Measurements from ENCODE around the gene ACAD8.
A peak's percentile ranks its signal among the peaks of the same experiment; 100 is the strongest.

The ACAD8 gene

DNA sequence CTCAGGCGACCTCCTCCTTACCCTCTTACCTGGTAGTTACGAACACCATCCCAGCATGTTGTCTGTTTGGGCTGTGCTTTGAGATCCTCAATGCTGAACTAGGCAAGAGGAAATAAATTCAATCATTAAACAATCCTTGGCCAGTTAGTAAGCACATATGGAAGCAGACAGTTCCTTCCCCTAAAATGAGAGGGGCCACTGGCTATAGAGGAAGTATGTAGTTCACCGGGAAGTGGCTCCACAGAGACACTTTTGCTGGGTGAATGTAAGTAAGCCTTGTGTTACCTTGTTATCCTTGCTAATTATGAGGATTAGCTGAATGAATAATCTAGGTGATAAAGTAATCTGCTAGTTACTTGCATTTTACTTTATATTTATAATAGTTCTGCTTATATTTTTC is 3.1 kb upstream of the ACAD8 start:
- H3K9me2 ChIP-seq (replicated peaks; ENCODE audit: low read depth, low read length), result no peaks in the 10 kb centered on the region

DNA sequence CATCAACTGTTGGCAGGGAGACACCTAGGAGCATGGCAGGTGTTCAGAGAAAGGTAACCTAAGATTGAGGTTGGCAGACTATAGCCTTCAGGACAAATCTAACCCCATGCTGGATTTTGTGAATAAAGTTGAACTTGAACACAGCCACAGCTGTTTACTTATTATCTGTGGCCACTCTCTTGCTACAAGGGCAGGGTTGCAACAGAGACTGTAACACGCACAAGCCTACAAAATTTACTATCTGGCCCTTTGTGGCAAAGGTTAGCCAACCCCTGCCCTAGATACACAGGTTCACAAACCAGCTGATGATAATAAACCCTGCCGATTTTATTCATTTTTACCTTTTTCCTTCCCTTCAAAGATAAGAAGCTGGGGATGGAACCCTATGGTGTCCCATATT is 2.7 kb upstream of the ACAD8 start:
- Histone ChIP-seq H3K79me2 (ENCODE audit: insufficient read depth, low read length) (peaks cover 39% of the 10 kb centered on the region), H3K4me1 (ENCODE audit: insufficient read depth, low read length, poor library complexity, severe bottlenecking) (peaks cover 33% of the 10 kb centered on the region), H3K4me3 (ENCODE audit: low read length, poor library complexity, severe bottlenecking) (no peak overlapping the region), H2AFZ (ENCODE audit: low read length) (no peak overlapping the region), H3F3A (ENCODE audit: low read depth) (no peaks in the 10 kb centered on the region), H3K27me3 (ENCODE audit: insufficient read depth, low read length, poor library complexity, severe bottlenecking) (no peaks in the 10 kb centered on the region), H3K36me3 (ENCODE audit: insufficient read depth, low read length) (peaks cover 44% of the 10 kb centered on the region; the same call in 1 of the 2 replicates), H4K20me1 (ENCODE audit: insufficient read depth, low read length, poor library complexity, severe bottlenecking) (no peaks in the 10 kb centered on the region), H3K9me3 (ENCODE audit: insufficient read depth, low read depth, low read length) (no peaks in the 10 kb centered on the region), H3K9me2 (replicated peaks; ENCODE audit: low read depth, low read length) (no peaks in the 10 kb centered on the region), H3K4me2 (ENCODE audit: low read depth, low read length, poor library complexity, severe bottlenecking) (peak overlapping the region; percentile 93), H3K9ac (ENCODE audit: low read depth, low read length, poor library complexity, severe bottlenecking) (no peak overlapping the region)
- TF ChIP-seq EZH2phosphoT487 (IDR thresholded peaks at IDR 0.05; ENCODE audit: borderline replicate concordance), result no peak
- TF ChIP-seq, protein P1, sequence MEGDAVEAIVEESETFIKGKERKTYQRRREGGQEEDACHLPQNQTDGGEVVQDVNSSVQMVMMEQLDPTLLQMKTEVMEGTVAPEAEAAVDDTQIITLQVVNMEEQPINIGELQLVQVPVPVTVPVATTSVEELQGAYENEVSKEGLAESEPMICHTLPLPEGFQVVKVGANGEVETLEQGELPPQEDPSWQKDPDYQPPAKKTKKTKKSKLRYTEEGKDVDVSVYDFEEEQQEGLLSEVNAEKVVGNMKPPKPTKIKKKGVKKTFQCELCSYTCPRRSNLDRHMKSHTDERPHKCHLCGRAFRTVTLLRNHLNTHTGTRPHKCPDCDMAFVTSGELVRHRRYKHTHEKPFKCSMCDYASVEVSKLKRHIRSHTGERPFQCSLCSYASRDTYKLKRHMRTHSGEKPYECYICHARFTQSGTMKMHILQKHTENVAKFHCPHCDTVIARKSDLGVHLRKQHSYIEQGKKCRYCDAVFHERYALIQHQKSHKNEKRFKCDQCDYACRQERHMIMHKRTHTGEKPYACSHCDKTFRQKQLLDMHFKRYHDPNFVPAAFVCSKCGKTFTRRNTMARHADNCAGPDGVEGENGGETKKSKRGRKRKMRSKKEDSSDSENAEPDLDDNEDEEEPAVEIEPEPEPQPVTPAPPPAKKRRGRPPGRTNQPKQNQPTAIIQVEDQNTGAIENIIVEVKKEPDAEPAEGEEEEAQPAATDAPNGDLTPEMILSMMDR (conservative IDR thresholded peaks at IDR 0.05; ENCODE audit: low read length), result no peak

More for the DNA sequence above, 3.1 kb upstream of the ACAD8 start:
- Histone ChIP-seq H3K27me3 (ENCODE audit: insufficient read depth, low read length, poor library complexity, severe bottlenecking) (no peaks in the 10 kb centered on the region), H4K20me1 (ENCODE audit: insufficient read depth, low read length, poor library complexity, severe bottlenecking) (no peaks in the 10 kb centered on the region), H3F3A (ENCODE audit: low read depth) (no peaks in the 10 kb centered on the region), H3K9me3 (ENCODE audit: insufficient read depth, low read depth, low read length) (no peaks in the 10 kb centered on the region), H3K36me3 (ENCODE audit: insufficient read depth, low read length) (peaks cover 48% of the 10 kb centered on the region; the same call in 1 of the 2 replicates), H3K79me2 (ENCODE audit: insufficient read depth, low read length) (peaks cover 37% of the 10 kb centered on the region), H3K4me3 (ENCODE audit: low read length, poor library complexity, severe bottlenecking) (no peak overlapping the region), H2AFZ (ENCODE audit: low read length) (no peak overlapping the region), H3K4me1 (ENCODE audit: insufficient read depth, low read length, poor library complexity, severe bottlenecking) (peaks cover 33% of the 10 kb centered on the region), H3K9ac (ENCODE audit: low read depth, low read length, poor library complexity, severe bottlenecking) (no peak overlapping the region), H3K4me2 (ENCODE audit: low read depth, low read length, poor library complexity, severe bottlenecking) (no peak overlapping the region)
- TF ChIP-seq, protein P1 (conservative IDR thresholded peaks at IDR 0.05; ENCODE audit: low read length), result no peak
- no peak for TF ChIP-seq EZH2phosphoT487 (IDR thresholded peaks at IDR 0.05; ENCODE audit: borderline replicate concordance)

DNA sequence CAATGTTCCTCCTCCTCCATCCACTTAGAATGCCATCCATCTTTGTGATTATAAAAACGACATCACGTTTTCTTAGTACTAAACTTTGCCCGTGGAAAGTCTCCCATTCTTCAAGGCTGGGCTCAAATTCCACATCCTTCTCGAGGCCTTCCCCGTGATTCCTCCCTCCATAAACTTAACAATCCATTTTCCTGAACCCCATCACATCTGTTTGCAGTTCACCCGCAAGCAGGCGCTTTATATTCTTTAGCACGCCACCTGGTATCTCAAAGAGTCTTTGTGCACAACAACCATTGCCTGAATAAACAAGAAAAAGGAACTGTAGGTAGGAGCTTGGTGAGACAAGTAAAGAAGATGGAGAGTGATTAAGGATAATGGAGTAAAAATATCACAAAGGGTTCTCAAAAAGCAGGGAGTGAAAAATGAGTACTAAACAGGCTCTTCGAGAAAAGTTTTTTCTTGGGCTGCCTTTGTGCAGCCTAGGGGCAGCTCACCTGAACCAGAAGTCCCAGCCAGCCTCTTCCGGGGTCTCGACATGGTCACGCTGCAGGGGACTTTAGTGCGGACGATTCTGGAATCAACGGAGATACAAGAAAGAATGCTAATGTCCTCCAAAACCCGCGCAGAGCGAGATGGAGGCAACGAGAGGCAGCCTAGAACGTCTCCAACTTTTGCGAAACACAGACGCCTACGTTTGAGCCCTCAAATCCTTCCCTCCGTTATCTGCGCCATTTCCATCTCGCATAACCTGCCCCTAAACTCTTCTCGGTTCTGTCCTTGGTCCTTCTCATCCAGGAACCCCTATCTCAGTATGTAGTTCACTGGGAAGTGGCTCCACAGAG is 801 bp upstream of the ACAD8 start:
- H3K4me2 ChIP-seq (ENCODE audit: low read depth, low read length, poor library complexity, severe bottlenecking), result peak overlapping the region; percentile 93
- no peaks in the 10 kb centered on the region for H3K9me2 ChIP-seq (replicated peaks; ENCODE audit: low read depth, low read length)
- no peaks in the 10 kb centered on the region for H4K20me1 ChIP-seq (ENCODE audit: insufficient read depth, low read length, poor library complexity, severe bottlenecking)
- H3K9ac ChIP-seq (ENCODE audit: low read depth, low read length, poor library complexity, severe bottlenecking), result peak overlapping the region; percentile 78
- peaks cover 39% of the 10 kb centered on the region for H3K79me2 ChIP-seq (ENCODE audit: insufficient read depth, low read length)
- H2AFZ ChIP-seq (ENCODE audit: low read length), result peak overlapping the region; percentile 77
- H3K36me3 ChIP-seq (ENCODE audit: insufficient read depth, low read length), result peaks cover 30% of the 10 kb centered on the region; the same call in 1 of the 2 replicates
- TF ChIP-seq EZH2phosphoT487 (IDR thresholded peaks at IDR 0.05; ENCODE audit: borderline replicate concordance), result no peak
- TF ChIP-seq, protein P1 (conservative IDR thresholded peaks at IDR 0.05; ENCODE audit: low read length), result no peak
- no peaks in the 10 kb centered on the region for H3K9me3 ChIP-seq (ENCODE audit: insufficient read depth, low read depth, low read length)
- H3F3A ChIP-seq (ENCODE audit: low read depth), result no peaks in the 10 kb centered on the region
- peak overlapping the region; percentile 80 for H3K4me3 ChIP-seq (ENCODE audit: low read length, poor library complexity, severe bottlenecking)
- peaks cover 33% of the 10 kb centered on the region for H3K4me1 ChIP-seq (ENCODE audit: insufficient read depth, low read length, poor library complexity, severe bottlenecking)
- no peaks in the 10 kb centered on the region for H3K27me3 ChIP-seq (ENCODE audit: insufficient read depth, low read length, poor library complexity, severe bottlenecking)
